HG03521 (cell line): ENCODE measurements around the gene TMCC3.
A peak's percentile ranks its signal among the peaks of the same experiment; 100 is the strongest.

Source experiments
- ATAC-seq: cut with Tn5 transposase; IDR thresholded peaks from one replicate; pipeline ENCODE4 v1.9.1; 2021; ENCODE audit warnings: mild to moderate bottlenecking, moderate library complexity; ENCODE audit not compliant: unreplicated experiment

TMCC3 gene

DNA sequence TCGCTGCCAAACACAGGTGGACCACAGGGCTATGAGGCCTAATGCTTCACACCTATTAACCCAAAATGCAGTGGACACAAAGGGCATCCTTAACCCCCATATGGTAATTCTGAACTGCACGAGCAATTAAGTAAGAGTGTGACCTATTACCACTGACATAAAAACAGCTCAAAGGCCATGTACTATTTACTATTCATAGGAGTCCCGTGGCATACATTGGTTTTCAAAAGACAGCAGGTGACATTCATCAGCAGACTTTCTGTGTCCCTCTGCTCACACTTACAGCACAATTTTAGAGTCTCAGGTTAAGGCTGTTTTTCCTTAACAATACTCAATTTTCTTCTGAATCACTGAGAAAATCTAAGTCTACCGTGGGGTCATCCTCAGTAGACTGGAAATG is 23.1 kb upstream of the TMCC3 start:
- no peak for ATAC-seq

DNA sequence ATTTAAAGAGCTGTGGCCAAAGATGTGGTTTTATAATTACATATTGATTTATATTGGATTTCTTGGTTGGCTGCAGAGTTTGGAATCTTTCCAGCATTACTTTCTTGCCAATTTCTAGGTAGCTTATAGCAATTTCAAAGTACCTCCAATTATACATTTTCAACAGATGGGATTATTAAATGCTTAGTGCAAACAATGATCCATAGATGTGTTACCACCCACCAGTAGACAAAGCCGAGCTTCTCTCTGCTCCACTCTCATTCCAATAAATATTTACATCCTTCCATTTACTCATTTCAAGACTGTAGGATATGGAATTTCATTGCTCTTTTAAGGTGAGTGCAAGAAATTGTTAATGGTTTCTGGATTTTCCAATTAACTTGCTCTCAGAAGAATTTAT is 21.6 kb upstream of the TMCC3 start:
- ATAC-seq: no peak

GRCh38 chr12:94670898-94671297 is 20.5 kb upstream of the TMCC3 start:
- ATAC-seq: no peak

DNA sequence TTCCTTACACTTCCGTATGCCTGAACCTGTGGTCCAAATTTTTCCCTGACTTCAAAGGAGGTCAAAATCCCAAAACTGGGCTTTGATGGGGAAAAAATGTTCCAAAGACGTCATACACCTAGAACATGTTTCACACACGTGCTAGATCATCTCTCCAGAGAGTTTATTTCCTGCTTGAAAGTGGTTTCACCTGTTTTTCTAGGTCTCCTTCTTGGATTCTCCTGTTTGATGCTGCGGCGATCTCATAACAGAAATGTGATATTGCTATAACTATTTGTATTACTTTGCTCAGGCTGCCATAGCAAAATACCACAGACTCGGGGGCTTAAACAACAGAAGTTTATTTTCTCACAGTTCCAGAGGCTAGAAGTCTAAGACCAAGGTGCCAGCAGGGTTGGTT is 19.7 kb upstream of the TMCC3 start:
- no peak for ATAC-seq

DNA sequence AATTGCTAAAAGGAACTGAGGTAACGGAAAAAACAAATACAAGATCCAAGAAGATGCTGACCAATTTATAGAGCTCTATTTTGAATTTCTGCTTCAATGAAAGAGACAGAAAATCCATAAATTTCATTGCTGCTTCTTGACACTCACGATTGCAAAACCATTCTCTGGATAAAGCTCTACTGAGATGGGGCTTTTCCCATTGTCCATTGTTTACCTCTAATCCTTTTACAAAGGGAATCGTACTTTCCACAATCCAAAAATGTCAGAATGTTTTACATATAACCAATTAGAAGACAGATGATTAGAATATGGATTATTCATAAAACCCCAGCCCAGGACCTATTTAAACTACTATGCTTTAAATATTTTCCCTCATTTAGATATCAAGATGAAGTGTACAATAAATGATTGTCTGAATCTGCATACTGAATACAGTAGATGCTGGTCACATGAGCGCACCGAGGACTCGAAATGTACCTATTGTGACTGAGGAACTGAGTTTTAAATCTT is 16.7 kb upstream of the TMCC3 start:
- no peak for ATAC-seq

GRCh38 chr12:94666158-94666557 is 15.8 kb upstream of the TMCC3 start:
- no peak for ATAC-seq

GRCh38 chr12:94663702-94664101 is 13.3 kb upstream of the TMCC3 start:
- no peak for ATAC-seq

- no peak for ATAC-seq
Measured at GRCh38 chr12:94663071-94663470, 12.7 kb upstream of the TMCC3 start.

DNA sequence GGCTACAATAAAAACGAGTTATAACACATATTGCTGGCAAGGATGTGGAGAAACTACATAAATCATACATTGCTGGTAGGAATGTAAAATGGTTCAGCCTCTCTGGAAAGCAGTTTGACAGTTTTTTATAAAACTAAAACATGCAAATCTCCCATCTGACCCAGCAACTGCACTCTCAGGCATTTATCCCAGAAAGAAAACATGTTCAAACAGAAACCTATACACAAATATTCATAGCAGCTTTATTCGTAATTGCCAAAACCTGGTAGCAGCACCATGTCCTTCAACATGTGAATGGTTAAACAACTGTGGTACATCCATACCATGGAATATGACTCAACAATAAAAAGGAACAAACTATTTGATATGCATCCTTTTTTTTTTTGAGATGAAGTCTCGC is 10.1 kb upstream of the TMCC3 start:
- ATAC-seq: no peak

- ATAC-seq: no peak
Measured at GRCh38 chr12:94659346-94659930, 9.1 kb upstream of the TMCC3 start.

DNA sequence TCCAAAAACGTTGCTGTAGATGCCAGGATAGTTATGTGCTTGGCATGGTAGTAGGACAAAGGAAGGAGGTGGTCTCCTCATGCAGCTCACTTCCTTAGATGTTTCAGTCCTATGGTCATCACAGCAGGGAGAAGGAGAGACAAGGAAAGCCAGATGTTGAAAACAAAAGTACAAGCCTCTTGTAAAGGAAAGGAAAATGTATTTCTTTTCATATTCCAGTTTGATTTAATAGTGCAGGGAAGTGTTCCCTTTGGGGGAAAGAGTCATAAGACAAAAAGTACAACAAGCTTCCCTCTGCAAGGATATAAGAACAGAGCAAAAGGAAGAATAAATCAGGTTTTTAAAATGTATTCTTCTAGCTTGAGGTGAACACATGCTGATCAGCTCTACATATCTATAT is 8.6 kb upstream of the TMCC3 start:
- ATAC-seq: no peak

DNA sequence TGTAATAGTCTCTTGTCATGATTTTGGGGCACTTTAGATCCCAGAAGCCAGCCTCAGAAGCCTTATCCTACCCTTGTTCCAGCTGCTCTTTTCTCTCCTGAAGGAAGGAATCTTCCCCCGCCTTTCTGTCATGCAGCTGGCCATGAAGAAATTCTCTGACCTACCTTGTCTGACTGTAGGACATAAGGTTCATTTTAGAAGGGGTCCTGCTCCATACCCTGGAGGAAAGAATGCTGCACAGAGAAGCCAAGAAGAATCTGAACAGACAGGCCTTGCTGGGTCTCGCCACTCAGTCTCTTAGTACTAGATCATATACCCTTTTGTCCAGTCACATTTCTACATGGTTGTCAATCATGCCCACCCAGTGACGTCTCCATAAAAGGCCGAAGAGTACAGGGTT is 6.2 kb upstream of the TMCC3 start:
- no peak for ATAC-seq

- ATAC-seq: peak; percentile 56
Measured at GRCh38 chr12:94649349-94650142, 811 bp downstream of the TMCC3 start.

DNA sequence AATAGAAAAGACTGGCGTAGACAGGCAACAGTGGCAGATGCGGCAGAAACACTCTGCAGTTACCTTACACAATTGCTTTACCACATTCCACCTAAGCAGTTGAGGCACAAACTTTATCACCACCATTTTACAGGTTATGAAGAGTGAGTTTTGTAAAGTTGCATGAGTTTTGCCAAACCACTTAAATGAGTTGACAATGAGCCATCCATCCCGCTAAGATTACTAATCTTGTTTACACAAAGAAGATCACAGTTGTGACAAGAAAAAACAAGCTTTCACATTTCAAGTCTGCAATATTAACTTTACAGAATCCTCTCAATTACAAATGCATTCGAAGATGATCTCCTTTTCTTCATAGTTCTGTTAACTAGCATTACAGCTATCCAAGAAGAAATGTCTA is 1.8 kb downstream of the TMCC3 start:
- no peak for ATAC-seq

GRCh38 chr12:94644141-94644979 is 6.0 kb downstream of the TMCC3 start:
- ATAC-seq: no peak

- ATAC-seq: no peak
Measured at GRCh38 chr12:94643606-94644005, 6.8 kb downstream of the TMCC3 start.

- no peak for ATAC-seq
Measured at GRCh38 chr12:94641283-94641682, 9.1 kb downstream of the TMCC3 start.

- ATAC-seq: peak; percentile 64
Measured at GRCh38 chr12:94640134-94640928, 10.0 kb downstream of the TMCC3 start.

- ATAC-seq: no peak
Measured at GRCh38 chr12:94638521-94638920, 11.8 kb downstream of the TMCC3 start.

GRCh38 chr12:94637390-94638113 is 12.8 kb downstream of the TMCC3 start:
- no peak for ATAC-seq
